ENCODE data around the gene AMPD3. TPM values are rescaled to one million over a fixed set of nuclear protein-coding genes. Genes with fewer than 3 reads are reported as not detected.

AMPD3 gene
- total RNA-seq, 1 experiment from 2014 or later, result 12.5 TPM

DNA sequence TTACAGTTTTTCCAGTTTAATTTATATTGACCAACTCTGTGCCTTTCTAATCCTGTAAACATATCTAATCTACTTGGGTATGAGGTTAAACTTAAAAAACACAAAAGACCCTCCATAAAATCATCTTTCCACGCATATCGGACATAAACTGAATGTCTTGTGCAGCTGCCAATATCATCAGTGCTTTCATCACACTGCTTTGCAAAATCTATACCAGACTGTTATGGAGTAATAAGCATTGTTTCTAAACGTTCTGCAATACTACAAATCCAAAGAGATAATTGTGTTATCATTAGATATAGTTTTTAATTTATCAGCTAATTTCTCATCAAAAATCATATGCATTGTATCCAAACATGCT lies 36.1 kb upstream of the AMPD3 start:
- CTCF ChIA-PET, result no interaction called here
- no peak for DNase-seq (ENCODE audit: low read depth, low spot score)
- Histone ChIP-seq H3K27ac (ENCODE audit: low read length) (no peak overlapping the region), H3K36me3 (ENCODE audit: control insufficient read depth, insufficient read depth, low read length) (no peaks in the 10 kb centered on the region), H3K9me3 (ENCODE audit: control insufficient read depth, insufficient read depth, low read depth, low read length) (no peaks in the 10 kb centered on the region), H3K4me1 (ENCODE audit: control insufficient read depth, insufficient read depth, low read length) (no peaks in the 10 kb centered on the region), H3K27me3 (ENCODE audit: control insufficient read depth, insufficient read depth, low read length) (peaks cover 10% of the 10 kb centered on the region; the same call in 1 of the 2 replicates), H3K4me3 (ENCODE audit: low read depth in 2 of 2, low read length in 2 of 2) (no peak overlapping the region)
- POLR2A ChIA-PET, result no interaction called here
- TF ChIP-seq SIN3A (IDR thresholded peaks at IDR 0.05; ENCODE audit: borderline replicate concordance, insufficient read depth, low read depth, low read length), result no peak
- TF ChIP-seq, protein P1, sequence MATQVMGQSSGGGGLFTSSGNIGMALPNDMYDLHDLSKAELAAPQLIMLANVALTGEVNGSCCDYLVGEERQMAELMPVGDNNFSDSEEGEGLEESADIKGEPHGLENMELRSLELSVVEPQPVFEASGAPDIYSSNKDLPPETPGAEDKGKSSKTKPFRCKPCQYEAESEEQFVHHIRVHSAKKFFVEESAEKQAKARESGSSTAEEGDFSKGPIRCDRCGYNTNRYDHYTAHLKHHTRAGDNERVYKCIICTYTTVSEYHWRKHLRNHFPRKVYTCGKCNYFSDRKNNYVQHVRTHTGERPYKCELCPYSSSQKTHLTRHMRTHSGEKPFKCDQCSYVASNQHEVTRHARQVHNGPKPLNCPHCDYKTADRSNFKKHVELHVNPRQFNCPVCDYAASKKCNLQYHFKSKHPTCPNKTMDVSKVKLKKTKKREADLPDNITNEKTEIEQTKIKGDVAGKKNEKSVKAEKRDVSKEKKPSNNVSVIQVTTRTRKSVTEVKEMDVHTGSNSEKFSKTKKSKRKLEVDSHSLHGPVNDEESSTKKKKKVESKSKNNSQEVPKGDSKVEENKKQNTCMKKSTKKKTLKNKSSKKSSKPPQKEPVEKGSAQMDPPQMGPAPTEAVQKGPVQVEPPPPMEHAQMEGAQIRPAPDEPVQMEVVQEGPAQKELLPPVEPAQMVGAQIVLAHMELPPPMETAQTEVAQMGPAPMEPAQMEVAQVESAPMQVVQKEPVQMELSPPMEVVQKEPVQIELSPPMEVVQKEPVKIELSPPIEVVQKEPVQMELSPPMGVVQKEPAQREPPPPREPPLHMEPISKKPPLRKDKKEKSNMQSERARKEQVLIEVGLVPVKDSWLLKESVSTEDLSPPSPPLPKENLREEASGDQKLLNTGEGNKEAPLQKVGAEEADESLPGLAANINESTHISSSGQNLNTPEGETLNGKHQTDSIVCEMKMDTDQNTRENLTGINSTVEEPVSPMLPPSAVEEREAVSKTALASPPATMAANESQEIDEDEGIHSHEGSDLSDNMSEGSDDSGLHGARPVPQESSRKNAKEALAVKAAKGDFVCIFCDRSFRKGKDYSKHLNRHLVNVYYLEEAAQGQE (IDR thresholded peaks at IDR 0.05; ENCODE audit: insufficient read depth in 1 of 2, low read depth in 2 of 2, low read length in 1 of 2), result no peak
- TF ChIP-seq TCF7L2 (IDR thresholded peaks at IDR 0.05; ENCODE audit: low read depth, low read length), result no peak
- no peak for TF ChIP-seq POLR2AphosphoS5 (IDR thresholded peaks at IDR 0.05; ENCODE audit: low read depth, low read length)
- in situ Hi-C loops (cut with HindIII; ENCODE audit: low pct_unique_long_range_greater_than_20kb, low sequenced_read_pairs) (no loop called here), intact Hi-C loops (cut with micrococcal nuclease; ENCODE audit: unreplicated experiment) (no loop called here)
- no TSS peak for BruUV-seq (replicated peaks)
- ATAC-seq, result no peak

DNA sequence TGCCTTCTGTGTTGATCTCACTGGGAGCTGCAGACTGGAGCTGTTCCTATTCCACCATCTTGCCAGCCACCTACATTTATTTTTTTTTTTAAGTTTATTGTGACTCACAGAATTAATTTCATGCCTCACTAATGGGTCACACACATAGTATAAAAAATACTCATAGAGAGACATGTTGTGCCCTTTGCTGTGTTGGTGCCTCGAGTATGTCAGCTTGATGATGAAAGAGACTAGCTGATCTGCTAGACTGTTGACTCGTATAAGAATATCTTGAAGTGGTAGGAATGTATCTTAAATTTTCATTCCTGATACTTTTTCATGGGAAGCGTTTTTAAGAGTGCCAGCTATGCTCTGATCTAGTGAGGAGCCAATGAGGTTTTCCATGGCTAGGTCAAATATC lies 28.6 kb upstream of the AMPD3 start:
- ChIA-PET POLR2A (interaction anchor here (0.6 kb wide), 1 partner anchor 70 kb away, joined by 6 read pairs; no protein-coding TSS in a partner anchor), CTCF (no interaction called here)
- H3K36me3 ChIP-seq (ENCODE audit: control insufficient read depth, insufficient read depth, low read length), result no peaks in the 10 kb centered on the region
- ATAC-seq (no peak), DNase-seq (ENCODE audit: low read depth, low spot score) (no peak)
- TF ChIP-seq TCF7L2 (IDR thresholded peaks at IDR 0.05; ENCODE audit: low read depth, low read length), result no peak
- TF ChIP-seq, protein P2, sequence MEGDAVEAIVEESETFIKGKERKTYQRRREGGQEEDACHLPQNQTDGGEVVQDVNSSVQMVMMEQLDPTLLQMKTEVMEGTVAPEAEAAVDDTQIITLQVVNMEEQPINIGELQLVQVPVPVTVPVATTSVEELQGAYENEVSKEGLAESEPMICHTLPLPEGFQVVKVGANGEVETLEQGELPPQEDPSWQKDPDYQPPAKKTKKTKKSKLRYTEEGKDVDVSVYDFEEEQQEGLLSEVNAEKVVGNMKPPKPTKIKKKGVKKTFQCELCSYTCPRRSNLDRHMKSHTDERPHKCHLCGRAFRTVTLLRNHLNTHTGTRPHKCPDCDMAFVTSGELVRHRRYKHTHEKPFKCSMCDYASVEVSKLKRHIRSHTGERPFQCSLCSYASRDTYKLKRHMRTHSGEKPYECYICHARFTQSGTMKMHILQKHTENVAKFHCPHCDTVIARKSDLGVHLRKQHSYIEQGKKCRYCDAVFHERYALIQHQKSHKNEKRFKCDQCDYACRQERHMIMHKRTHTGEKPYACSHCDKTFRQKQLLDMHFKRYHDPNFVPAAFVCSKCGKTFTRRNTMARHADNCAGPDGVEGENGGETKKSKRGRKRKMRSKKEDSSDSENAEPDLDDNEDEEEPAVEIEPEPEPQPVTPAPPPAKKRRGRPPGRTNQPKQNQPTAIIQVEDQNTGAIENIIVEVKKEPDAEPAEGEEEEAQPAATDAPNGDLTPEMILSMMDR (IDR thresholded peaks at IDR 0.05), result no peak
- no peak for TF ChIP-seq POLR2AphosphoS5 (IDR thresholded peaks at IDR 0.05; ENCODE audit: low read depth, low read length)
- TF ChIP-seq SIN3A (IDR thresholded peaks at IDR 0.05; ENCODE audit: borderline replicate concordance, insufficient read depth, low read depth, low read length), result no peak
- TF ChIP-seq, protein P1 (IDR thresholded peaks at IDR 0.05; ENCODE audit: insufficient read depth in 1 of 2, low read depth in 2 of 2, low read length in 1 of 2), result no peak
- H3K9me3 ChIP-seq (ENCODE audit: control insufficient read depth, insufficient read depth, low read depth, low read length), result no peaks in the 10 kb centered on the region
- H3K4me3 ChIP-seq (ENCODE audit: low read depth in 2 of 2, low read length in 2 of 2), result no peak overlapping the region
- intact Hi-C loops (cut with micrococcal nuclease; ENCODE audit: unreplicated experiment), result no loop called here
- H3K4me1 ChIP-seq (ENCODE audit: control insufficient read depth, insufficient read depth, low read length), result no peaks in the 10 kb centered on the region
- in situ Hi-C loops (cut with HindIII; ENCODE audit: low pct_unique_long_range_greater_than_20kb, low sequenced_read_pairs), result no loop called here
- H3K27ac ChIP-seq (ENCODE audit: low read length), result no peak overlapping the region
- no peaks in the 10 kb centered on the region; the same call in 1 of the 2 replicates for H3K27me3 ChIP-seq (ENCODE audit: control insufficient read depth, insufficient read depth, low read length)
- BruUV-seq (replicated peaks), result no TSS peak

Measured in Panc1 (cell line).